ENCODE measurements around the gene BMERB1. TPM values are rescaled to one million over a fixed set of nuclear protein-coding genes. Genes with fewer than 3 reads are reported as not detected.
"Not testable (repeated sequence)": the region's sequence is repeated elsewhere in the genome, so short reads cannot be mapped to it uniquely, and the experiment has no call there.

BMERB1 gene
- total RNA-seq, 3 donors from 2014 or later: 25.3 to 77.8 (median 38.7) TPM

- Histone ChIP-seq H3K36me3 (no peaks in the 10 kb centered on the region), H3K27ac (no peak overlapping the region), H3K9me3 (no peaks in the 10 kb centered on the region), H3K4me3 (no peak overlapping the region), H3K27me3 (no peaks in the 10 kb centered on the region), H3K4me1 (no peaks in the 10 kb centered on the region)
- intact Hi-C loops (cut with DNase I; ENCODE audit: low total_unique reads): no loop called here
- no peak for TF ChIP-seq CTCF (IDR thresholded peaks at IDR 0.05)
- no peak for TF ChIP-seq POLR2AphosphoS5 (IDR thresholded peaks at IDR 0.05)
- no peak for TF ChIP-seq POLR2A (IDR thresholded peaks at IDR 0.05)
- DNase-seq (ENCODE audit: low spot score in 2 of 2): no peak
Measured at GRCh38 chr16:15451098-15451731, 16.8 kb downstream of the BMERB1 start.

DNA sequence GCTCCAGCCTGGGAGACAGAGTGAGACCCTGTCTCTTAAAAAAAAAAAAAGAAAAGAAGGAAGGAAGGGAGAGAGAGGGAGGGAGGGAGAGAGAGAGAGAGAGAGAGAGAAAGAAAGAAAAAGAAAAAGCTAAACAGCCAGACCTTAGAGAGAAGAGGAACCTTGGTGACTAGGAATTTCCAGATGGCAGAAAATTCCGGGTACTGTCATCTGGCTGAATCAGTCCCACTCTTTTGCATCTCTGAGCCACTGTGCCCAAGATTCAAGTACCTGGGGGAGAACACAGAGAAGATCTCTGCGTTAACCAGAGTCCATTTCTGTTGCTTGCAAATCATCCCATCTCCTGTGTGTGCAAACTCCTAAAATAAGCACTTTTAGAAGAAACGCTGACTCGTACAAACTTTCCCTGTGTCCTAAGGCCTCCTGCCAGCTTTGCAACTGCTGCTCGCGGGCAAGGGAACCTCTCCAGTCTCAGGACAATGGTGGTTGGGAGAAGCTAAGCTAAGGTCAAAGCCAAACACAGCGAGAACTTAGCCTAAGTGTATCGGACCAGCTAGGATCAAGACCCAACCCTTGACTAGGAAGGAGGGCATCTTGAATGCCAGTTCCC is 18.0 kb downstream of the BMERB1 start:
- Histone ChIP-seq H3K4me1 (no peaks in the 10 kb centered on the region), H3K27me3 (no peaks in the 10 kb centered on the region), H3K9me3 (no peaks in the 10 kb centered on the region), H3K36me3 (no peaks in the 10 kb centered on the region), H3K4me3 (no peak overlapping the region), H3K27ac (no peak overlapping the region)
- no peak for TF ChIP-seq CTCF (IDR thresholded peaks at IDR 0.05)
- no peak for TF ChIP-seq POLR2AphosphoS5 (IDR thresholded peaks at IDR 0.05)
- no peak for TF ChIP-seq POLR2A (IDR thresholded peaks at IDR 0.05)
- intact Hi-C loops (cut with DNase I; ENCODE audit: low total_unique reads): no loop called here
- no peak for DNase-seq (ENCODE audit: low spot score in 2 of 2)

GRCh38 chr16:15453296-15453695 is 18.9 kb downstream of the BMERB1 start:
- DNase-seq (ENCODE audit: low spot score in 2 of 2); H3K4me3 ChIP-seq; H3K4me1 ChIP-seq; H3K9me3 ChIP-seq; intact Hi-C loops (cut with DNase I; ENCODE audit: low total_unique reads); H3K27ac ChIP-seq; H3K36me3 ChIP-seq; H3K27me3 ChIP-seq: not testable (repeated sequence)

DNA sequence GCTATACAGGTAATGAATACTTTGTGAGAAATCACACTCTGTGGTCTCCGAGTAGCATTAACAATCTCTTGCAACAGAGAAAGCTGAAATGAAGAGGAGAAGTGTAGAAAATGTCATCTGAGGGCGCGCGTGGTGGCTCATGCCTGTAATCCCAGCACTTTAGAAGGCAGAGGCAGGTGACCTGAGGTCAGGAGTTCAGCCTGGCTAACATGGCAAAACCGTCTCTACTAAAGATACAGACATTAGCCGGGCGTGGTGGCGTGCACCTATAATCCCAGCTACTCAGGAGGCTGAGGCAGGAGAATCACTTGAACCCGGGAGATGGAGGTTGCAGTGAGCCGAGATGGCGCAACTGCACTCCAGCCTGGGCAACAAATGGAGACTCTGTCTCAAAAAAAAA is 20.5 kb downstream of the BMERB1 start:
- H3K36me3 ChIP-seq; H3K9me3 ChIP-seq; H3K4me1 ChIP-seq; intact Hi-C loops (cut with DNase I; ENCODE audit: low total_unique reads); H3K27me3 ChIP-seq; DNase-seq (ENCODE audit: low spot score in 2 of 2); H3K27ac ChIP-seq; H3K4me3 ChIP-seq: not testable (repeated sequence)

DNA sequence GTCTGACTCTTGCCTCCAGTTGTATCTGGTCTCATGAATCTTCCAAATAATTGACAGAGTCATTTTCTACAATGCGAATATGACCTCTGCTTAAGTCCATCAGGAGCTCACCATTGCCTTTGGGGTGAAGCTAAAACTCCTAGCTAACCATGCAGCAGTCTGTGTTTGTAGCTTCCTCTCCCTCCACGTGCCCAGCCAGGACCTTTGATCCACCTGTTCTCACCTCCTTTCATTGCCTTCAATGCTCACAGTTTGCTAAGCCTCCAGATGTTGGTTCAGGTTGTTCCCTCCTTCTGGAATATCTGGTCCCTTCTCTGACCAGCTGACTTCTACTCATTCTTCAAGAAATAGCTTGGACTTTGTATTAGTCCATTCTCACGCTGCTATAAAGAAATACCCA is 23.0 kb downstream of the BMERB1 start:
- no peaks in the 10 kb centered on the region for H3K9me3 ChIP-seq

More for the DNA sequence above, 23.0 kb downstream of the BMERB1 start:
- intact Hi-C loops (cut with DNase I; ENCODE audit: low total_unique reads): no loop called here
- no peak for DNase-seq (ENCODE audit: low spot score in 2 of 2)
- Histone ChIP-seq H3K4me1 (no peaks in the 10 kb centered on the region), H3K27me3 (no peaks in the 10 kb centered on the region), H3K4me3 (no peak overlapping the region), H3K27ac (no peak overlapping the region), H3K36me3 (no peaks in the 10 kb centered on the region)
- no peak for TF ChIP-seq POLR2A (IDR thresholded peaks at IDR 0.05)
- no peak for TF ChIP-seq POLR2AphosphoS5 (IDR thresholded peaks at IDR 0.05)
- no peak for TF ChIP-seq CTCF (IDR thresholded peaks at IDR 0.05)
